Glomerular endothelial cell (primary cell): Measurements from ENCODE around the gene JAM2. TPM values are rescaled to one million over a fixed set of nuclear protein-coding genes. Genes with fewer than 3 reads are reported as not detected.
"Not testable (repeated sequence)": the region's sequence is repeated elsewhere in the genome, so short reads cannot be mapped to it uniquely, and the experiment has no call there.

Experiments
- DNase-seq: peaks from one replicate; pipeline ENCODE4 v3.0.0-alpha.2; 2011; ENCODE audit warnings: low read depth, low spot score; ENCODE audit errors: extremely low read depth
- total RNA-seq: library from RNA; depleted of rRNA; stranded (reverse); fragments of >200 nt; gene quantifications from 2 replicates; pipeline ENCODE4 v1.2.3, GENCODE V29; 2015

The JAM2 gene, protein sequence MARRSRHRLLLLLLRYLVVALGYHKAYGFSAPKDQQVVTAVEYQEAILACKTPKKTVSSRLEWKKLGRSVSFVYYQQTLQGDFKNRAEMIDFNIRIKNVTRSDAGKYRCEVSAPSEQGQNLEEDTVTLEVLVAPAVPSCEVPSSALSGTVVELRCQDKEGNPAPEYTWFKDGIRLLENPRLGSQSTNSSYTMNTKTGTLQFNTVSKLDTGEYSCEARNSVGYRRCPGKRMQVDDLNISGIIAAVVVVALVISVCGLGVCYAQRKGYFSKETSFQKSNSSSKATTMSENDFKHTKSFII
- total RNA-seq = 8.0 and 8.5 TPM in 2 replicates

DNA sequence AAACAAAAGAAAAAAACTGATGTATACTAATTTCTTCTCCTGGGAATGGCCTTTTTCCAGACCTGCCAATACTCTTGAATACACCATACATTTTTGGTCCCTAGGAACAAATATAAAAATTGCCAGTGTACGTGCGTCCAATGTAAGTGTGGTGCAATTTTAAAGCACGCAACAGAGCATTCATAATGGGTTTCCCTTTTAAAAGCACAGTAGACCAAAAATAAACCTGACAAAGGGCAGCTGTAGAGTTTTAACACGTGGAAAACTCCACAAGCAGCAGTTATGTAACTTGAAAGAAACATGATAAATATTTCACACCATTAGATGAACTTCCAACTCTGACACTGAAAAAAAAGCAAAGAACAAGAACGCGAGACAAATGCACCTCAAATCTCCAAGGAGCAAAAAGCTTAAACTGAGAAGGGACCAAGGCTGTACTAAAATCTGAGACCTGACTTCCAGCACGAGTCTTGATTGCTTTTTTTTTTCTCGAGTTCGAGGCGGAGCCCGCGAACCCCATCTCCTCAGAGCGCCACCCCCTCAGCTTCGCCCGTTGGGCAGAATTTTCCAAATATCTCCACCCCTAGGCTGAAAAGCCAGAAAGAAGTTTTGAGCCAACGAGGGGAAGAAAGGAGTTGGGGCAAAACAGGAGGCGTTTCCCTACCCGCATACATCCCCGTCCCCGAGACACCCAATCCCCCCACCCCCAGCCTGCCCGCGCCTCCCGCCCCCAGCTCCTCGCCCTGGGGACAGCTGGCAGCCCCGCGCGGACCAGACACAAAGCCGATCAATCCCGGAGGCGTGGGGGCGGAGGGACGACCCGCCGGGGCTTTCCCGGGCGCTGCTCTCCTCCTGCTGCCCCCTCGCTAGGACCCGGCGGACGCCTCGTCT is at the start of gene JAM2:
Gene JAM2 (plus strand): TSS at position 599 of the 891 bp plus-strand sequence. CDS start 564 bp downstream, outside the sequence.
- DNase-seq = no peak

DNA sequence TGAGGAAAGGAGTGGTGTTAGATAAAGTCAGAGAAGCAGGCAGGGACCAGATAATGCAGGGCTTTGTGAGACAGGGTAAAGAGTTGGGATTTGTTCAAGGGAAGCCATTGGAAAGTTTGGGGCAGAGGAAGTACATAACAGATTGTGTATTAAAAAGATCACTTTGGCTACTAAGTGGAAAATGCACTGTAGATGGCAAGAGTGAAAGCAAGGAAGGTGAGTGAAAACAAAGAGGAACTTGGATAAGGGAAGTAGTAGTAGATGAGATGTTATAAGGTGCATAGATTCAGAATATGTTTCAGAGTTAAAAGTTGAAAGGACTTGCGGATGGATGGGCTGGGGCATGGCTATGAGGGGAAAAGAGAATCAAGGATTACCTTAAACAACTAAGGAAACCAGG is 49.2 kb upstream of the JAM2 start:
- DNase-seq = no peak

DNA sequence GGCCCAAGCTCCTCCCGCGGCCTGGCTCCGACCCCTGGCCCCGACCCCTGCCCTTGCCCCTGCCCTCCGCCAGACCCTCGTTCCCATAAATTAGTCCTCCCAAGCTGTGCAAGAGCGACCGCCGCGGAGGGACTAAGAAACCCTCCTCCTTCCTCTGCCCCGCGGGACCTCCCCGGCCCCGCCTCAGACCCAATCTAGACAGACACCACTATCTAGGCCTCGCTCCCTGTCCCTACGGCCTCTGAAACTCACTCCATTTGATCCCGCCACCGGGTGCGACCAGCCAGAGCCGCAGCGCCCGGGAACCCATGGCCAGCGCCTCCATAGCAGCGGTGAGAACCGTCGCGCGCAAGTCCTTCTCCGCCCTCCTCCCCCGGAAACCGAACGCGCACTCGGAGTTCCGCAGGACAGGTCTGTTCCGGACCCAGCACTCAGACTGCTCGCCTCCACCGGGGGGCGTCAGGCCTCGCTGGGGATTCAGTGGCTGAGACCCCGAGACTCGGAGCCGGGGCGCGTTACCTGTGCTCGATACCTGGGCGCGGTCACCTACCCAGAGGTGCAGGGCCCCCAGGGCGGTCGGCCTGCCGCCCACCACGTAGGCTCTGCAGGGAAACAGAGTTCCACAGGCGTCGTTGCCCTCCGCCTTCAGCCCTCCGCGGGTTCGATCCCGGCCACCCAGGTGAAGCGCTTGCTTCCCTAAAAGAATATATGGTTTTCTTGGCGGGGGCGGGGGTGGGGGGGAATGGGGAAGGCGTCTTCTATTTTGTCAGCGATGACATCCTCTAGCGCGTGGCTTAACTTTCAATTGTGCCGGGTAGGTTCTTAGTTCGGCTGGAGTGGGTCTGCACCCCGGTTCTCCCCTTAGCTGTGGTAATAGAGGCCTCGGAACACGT is 31.7 kb upstream of the JAM2 start, which contains the start of gene MRPL39:
Gene MRPL39 (minus strand): TSS at position 331 of the 893 bp plus-strand sequence. CDS start 6 bp downstream, at position 325.
- no peak for DNase-seq

DNA sequence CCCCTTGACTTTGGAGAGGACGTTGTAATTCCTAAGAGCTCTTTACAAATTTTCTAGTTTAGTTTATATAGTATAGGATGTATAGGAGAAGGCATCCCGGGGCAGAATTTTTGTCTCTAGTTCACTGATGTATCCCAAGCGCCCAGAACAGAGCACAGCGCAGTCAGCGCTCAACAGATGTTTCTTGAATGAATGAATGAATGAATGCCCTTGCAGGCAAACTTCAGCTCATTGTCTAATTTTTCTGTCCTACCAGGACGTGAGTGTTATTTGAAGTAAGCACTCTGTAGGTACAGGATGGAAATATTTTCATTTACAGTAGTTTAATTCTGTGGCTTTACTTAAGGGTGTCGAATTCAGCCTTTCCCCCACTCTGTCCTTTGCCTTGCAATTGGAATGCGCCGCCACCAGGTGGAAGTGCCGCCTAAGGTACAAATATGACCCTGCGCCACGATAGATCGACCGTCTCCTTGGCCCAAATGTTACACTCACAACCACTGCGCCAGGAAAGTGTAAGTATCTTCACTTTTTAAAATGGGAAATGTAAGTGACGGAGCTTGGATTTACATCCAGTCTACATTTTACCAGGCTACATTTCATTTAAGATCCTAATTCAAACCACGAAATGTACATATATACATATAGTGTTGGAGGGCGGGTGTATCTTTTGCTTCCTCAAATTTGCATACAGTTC is 30.9 kb upstream of the JAM2 start:
- DNase-seq = peak; percentile 52

DNA sequence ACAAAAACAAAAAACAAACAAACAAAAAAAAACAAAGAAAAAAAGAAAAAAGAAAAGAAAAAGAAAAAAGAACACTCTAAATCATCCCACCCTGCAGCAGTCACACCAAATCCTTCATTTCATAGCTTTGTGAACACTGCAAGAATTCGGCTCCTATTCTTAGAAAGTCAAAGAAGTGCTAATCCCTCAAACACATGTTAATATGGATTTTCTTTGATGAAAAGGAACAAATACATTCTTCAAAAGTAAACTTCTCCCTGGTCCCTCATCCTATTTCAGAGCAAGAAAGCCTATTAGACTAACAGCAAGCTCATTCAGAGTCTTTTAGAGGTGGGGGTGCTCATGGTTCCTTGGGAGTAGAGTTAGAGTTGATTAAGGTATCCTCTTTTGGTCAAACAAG is 24.6 kb upstream of the JAM2 start:
- DNase-seq = no peak

DNA sequence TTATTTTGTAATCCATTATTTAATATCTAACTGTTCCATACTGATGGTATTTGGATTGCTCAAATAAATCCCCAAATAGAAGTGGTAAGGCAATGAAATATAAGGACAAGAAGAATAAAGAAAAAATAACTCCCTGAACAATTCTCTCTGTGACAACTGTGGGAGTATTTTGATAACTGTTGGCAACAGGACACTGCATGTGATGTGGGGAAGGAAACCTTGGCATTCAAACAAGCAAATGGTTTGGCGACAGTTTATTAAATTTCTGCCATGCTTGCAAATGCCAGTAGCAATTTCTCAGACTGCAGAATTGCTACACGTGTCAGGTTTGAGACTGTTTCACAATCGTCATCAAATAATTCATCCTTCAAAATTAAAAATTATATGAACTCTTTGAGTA is 23.2 kb upstream of the JAM2 start:
- DNase-seq = no peak

DNA sequence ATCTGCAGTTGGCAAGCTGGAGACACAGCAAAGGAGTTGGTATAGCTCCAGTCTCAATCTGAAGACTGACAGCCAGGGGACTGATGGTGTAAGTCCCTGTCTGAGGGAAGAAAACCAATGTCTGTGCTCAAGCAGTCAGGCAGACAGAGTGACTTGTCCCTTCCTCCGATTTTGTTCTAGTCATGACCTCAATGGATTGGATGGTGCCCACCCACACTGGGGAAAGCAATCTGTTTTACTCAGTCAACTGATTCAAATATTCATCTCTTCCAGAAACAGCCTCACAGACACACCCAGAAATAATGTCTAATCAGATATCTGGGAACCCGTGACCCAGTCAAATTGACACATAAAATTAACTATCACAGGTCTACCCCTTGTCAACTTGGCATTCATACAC is 19.9 kb upstream of the JAM2 start:
- DNase-seq = no peak

DNA sequence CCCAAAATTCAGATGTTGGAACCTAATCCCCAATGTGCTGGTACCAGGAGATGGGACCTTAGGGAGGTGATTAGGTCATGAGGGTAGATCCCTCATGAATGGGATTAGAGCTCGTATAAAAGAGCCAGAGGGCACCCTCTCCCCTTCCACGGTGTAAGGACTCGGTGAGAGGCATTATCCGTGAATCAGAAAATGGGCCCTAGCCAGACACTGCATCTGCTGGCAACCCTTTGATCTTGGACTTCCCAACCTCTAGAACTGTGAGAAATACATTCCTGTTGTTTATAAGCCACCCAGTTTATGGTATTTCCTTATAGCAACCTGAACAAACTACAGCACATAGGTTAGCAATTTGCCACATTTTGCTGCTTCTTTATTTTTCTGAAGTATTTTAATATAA is 14.5 kb upstream of the JAM2 start:
- DNase-seq = no peak

DNA sequence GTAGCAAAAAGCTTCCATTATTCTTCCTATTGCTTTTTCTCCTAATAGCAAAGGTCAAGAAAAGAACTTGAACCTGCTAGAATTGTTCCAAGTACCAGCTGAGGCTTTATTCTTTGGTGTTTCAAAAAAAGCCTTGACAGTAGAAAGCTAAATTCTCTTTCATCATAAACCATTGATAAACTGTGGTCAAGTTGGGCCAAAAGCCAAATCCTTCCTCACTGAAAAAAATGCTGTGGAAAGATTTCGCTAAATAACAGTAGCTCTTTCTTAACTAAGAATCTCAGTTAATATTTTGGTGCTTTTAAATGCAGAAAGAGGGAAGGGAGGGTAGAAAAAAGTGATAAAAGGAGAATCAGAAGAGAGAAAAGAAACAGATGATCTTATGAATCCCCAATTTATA is 14.0 kb upstream of the JAM2 start:
- no peak for DNase-seq

DNA sequence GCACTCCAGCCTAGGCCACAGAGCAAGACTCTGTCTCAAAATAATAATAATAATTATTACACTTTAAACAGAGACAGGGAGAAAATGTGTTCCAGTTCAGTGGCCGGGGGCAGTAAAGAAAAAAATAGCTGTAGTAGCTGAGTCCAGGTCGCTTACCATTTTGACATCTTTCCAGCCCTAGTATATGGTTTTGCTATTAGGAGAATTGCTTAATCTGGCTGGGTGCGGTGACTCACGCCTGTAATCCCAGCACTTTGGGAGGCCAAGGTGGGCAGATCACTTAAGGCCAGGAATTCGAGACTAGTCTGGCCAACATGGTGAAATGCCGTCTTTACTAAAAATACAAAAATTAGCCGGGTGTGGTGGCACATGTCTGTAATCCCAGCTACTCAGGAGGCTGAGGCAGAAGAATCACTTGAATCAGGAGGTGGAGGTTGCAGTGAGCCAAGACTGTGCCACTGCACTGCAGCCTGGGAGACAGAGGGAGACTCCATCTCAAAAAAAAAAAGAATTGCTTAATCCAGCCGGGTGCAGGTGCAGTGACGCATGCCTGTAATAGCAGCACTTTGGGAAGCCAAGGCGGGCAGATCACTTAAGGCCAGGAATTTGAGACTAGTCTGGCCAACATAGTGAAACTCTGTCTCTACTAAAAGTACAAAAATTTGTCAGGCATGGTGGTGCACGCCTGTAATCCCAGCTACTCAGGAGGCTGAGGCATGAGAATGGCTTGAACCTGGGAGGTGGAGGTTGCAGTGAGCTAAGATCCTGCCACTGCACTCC is 13.1 kb upstream of the JAM2 start:
- not testable (repeated sequence) for DNase-seq

DNA sequence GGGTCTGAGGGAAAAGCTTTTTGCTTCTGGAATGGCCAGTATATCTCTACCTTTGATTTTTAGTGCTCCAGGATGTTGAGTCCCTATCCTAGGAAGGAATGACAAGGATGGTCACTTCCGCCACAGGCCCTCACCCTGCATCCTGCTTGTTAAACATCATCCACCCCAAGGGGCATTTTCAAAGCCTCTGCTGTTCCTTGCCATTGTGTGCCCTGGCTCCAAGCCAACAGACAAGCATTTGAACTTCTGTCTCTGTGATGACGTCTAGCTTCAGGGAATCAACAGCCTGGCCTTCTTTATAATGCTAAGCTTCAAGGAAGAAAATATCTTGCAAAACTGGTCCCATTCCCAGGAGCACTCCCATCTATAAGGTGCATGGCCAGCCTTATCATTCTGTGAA is 12.3 kb upstream of the JAM2 start:
- DNase-seq = no peak

DNA sequence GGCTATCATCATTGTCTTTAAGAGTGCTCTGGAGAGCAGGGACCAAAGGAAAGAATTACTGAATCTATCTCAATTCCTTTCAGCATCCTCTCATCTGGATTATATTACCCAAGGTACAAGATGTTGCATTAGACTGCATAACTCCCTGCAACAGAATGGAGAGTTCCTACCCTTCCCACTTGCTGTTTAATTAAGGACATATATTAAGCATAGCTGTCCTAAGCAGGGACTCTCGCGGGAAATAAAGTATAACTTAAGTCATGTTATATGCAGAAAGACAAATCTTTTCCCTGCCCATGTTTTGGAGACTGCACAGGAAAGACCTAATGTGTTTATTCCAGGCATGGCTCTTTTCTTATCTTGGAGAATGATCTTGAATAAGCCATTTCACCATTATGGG is 6.8 kb upstream of the JAM2 start:
- no peak for DNase-seq

DNA sequence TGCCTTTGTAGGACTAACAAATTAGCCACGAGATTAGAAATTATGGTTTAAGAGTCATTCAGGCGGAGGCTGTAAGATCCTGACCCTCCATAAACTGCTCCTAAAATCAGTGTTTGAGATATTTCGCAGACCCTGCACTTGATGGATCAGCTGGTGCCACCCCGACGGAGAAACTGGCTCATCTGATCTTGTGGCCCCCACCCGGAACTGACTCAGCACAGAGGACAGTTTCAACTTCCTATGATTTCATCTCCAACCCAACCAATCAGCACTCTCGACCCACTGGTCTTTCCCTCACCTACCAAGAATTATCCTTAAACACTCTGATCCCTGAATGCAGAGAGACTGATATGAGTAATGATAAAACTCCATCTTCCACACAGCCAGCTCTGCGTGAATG is 3.7 kb upstream of the JAM2 start:
- no peak for DNase-seq

DNA sequence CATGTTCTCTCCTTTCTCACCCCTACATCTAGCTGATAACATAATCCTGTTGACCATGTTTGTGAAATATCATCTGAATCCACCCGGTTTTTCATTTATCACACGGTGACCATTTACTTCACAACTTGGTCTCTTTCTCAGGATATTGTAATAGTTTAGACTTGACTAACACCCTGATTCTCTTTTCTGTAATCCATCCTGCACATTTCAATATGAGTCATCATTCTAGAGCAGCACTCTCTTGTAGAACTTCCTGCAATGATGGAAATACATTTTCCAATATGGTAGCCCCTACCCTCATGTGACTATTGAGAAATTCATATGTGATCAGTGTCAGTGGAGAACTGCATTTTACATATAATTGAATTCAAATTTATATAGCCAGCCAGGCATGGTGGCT is 2.3 kb upstream of the JAM2 start:
- DNase-seq = no peak

DNA sequence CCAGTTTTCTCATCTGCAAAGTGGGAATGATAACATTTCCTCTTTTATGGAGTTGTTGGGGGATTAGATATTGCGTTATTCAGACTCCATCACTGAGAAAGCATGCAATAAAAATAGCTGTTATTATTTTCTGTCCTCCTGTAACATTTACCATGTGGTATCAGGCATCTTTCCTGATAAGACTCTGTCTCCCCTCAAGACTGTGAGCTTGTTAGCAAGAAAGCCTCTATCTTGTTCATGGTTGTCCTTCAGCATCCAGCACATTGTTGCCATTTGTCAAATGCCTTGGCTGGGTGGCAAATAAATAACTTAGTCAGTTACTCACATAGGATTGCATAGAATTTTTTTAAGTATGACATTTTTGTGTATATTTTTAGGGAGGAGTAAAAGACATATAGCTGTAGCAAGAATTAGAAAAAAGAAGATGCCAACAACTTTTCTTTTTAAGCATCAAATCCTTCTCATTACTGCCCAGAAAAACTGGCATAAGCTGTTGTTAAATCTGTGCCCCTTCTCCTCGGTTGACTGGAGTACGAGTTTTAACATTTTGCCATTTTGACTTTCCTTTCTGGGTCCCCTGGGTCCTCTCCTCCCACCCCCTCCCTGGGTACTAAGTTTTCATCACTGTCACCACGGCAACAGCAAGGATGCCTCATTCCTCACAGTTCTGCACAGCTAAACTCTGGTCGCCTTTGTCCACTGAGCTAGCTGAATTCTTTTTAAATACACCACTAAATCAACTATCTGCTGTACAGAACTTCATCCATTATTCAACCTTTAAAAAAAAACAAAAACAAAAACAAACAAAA is 1.0 kb upstream of the JAM2 start:
- no peak for DNase-seq

DNA sequence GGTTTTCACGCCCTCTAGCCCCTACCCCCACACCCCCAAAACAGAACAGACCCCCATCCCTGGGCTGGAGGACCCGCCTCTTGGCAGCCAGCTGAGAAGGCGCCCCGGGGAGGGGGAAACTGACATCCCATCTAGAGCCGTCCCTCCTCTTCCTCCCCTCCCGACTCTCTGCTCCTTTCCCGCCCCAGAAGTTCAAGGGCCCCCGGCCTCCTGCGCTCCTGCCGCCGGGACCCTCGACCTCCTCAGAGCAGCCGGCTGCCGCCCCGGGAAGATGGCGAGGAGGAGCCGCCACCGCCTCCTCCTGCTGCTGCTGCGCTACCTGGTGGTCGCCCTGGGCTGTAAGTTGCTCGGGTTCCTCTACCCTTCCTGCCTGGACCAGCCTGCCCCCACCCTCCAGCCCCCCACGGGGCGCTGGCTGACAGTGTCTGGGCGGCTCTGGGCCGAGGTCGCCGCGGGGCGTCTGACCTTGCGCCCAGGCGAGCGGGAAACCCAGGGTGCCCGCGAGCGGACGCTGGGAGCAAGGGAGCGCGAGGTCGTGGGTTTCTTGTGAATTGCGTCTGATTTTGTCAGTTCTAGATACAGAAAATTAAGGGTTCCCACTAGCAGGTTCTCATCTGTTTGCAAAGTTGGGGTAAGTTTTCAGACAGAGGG is 618 bp downstream of the JAM2 start:
- DNase-seq = no peak

DNA sequence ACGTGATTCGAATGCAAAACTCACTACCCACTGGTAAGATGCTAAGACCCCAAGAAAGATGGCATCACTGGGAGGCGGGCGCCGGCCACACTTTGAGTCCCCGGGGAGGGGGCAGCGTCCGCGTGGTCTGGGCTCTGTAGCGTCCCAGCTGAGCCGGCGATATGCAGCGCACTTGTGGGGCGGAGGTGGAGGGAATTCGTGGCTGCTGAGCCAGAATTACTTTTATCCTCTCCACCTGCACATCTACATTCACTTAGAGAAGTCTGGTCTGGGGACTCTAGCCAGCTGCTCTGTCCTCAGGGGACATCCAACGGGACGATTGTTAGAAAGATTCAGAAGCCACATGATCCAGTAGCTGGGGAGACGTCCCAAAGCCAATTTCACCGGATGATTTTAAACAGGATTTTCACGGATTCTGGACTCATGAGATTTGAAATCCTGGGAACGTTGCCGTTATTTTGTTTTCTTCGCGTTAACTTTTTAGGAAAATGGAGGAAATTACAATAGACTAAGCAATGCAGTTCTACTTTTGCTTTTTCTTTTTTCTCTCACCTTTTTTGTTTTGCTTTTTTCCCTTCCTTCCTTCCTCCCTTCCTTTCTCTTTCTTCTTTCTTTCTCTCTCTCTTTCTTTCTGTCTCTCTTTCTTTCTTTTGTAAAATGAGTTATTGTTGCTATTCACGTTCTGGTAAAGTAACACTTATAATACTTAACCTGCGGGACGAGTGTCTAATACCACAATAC is 1.3 kb downstream of the JAM2 start:
- DNase-seq = no peak

DNA sequence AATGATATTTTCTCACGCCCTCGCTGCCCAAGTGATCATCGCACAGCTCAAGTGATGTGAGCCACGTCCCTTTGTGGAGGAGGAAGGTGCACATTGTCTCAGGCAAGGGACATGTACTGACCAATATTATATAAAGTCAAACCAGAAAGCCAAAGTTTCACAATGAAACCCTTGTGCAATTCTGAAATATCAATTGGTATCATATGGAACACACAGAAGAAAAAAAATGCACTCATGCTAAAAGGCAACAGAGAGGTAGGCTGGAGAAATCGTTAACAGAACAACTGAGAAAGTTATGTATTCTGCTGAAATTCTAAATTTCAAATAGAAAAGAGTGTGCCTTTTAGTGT is 1.9 kb downstream of the JAM2 start:
- no peak for DNase-seq
